Uterus (tissue), 2 donors: ENCODE results near the gene CPA1.

Source experiments
- POLR2A ChIP-seq, 2 donors: fragments of 450-650 bp; IDR thresholded peaks; one replicate each; pipeline ENCODE4 v1.6.1; 2016; ENCODE audit warnings: antibody characterized with exemption in 2 of 2, mild to moderate bottlenecking in 1 of 2, moderate library complexity in 1 of 2
- TF ChIP-seq, protein P1 (sequence below), 4 experiments: fragments of 200-600 bp in 2 of 4; fragments of 450-650 bp in 2 of 4; sonication (generic) in 2 of 4; IDR thresholded peaks; one replicate each; pipeline ENCODE4 v1.5.1; 2016 to 2019; ENCODE audit warnings: antibody characterized with exemption in 4 of 4, mild to moderate bottlenecking in 2 of 4, moderate library complexity in 1 of 4

DNA sequence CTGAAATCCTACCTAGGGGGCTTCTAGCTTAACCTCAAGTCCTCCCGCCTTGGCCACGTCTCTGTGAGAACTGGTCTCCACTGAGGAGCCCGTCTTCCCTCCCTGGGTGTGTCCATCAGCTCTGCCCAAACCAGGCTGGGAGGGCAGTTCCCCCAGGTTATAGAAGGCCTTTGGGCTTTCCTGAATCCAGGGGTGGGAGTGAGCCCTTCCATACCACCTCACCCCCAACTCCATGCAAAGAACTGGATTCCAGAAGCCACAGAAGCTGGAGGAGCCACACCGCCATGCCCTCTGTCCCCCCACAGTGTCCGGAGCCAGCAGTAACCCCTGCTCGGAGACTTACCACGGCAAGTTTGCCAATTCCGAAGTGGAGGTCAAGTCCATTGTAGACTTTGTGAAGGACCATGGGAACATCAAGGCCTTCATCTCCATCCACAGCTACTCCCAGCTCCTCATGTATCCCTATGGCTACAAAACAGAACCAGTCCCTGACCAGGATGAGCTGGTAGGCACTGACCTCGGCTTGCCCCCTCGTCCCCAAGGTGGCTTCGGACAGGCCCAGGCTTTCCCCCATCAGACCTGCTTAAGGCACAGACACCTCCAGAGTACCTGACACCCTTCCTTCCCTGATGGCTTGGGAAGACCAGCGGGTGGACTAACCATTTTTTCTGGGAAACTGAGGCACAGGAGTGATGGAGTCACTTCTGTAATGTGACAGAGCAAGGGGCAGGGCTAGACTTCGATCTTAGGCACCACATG is 4.7 kb downstream of the CPA1 start:
- TF ChIP-seq, protein P1, sequence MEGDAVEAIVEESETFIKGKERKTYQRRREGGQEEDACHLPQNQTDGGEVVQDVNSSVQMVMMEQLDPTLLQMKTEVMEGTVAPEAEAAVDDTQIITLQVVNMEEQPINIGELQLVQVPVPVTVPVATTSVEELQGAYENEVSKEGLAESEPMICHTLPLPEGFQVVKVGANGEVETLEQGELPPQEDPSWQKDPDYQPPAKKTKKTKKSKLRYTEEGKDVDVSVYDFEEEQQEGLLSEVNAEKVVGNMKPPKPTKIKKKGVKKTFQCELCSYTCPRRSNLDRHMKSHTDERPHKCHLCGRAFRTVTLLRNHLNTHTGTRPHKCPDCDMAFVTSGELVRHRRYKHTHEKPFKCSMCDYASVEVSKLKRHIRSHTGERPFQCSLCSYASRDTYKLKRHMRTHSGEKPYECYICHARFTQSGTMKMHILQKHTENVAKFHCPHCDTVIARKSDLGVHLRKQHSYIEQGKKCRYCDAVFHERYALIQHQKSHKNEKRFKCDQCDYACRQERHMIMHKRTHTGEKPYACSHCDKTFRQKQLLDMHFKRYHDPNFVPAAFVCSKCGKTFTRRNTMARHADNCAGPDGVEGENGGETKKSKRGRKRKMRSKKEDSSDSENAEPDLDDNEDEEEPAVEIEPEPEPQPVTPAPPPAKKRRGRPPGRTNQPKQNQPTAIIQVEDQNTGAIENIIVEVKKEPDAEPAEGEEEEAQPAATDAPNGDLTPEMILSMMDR (IDR thresholded peaks at IDR 0.05): no peak
- no peak for TF ChIP-seq POLR2A (IDR thresholded peaks at IDR 0.05)
